ENCODE results near the gene SPTBN4.

SPTBN4 gene

DNA sequence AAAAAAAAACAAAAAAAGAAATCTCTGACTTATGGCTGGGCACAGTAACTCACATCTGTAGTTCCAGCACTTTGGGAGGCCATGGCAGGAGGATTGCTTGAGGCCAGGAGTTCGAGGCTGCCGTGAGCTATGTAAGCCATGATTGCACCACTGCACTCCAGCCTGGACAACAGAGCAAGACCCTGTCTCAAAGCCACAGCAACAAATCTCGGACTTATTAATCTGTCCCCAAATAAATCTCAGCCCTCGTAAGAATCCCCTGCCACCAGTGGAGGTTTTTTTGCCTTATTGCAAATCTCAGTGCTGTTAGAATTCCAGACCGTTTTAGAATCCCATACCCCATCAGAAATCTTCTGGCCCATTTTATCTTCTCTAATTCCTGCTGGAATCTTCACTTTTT is 114.7 kb downstream of the SPTBN4 start:
- no peak for DNase-seq (ENCODE audit: low read depth)
- no peak overlapping the region for H3K4me3 ChIP-seq (ENCODE audit: low read depth, low read length)
- TF ChIP-seq CTCF (IDR thresholded peaks at IDR 0.05; ENCODE audit: control insufficient read depth, extremely low read depth, insufficient read depth) = no peak

DNA sequence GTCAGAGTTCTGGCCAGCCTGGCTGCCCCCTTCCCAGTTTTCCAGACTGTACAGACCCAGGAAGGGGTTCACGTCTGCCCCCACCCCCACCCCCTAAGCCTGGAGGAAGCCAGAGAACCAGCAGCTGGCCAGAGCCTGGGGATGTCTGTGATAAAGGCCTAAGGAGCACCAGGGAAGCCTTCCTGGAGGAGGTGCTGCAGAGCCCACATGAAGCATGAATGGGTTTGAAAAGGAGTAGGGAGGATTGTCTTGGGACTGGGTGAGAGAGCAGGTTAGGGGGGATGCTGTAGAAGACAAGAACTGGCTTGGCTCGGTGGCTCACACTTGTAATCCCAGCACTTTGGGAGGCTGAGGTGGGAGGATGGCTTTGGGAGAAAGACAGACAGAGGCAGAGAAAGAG is 115.7 kb downstream of the SPTBN4 start:
- TF ChIP-seq CTCF (IDR thresholded peaks at IDR 0.05; ENCODE audit: control insufficient read depth, extremely low read depth, insufficient read depth) = no peak
- H3K4me3 ChIP-seq (ENCODE audit: low read depth, low read length) = no peak overlapping the region
- DNase-seq (ENCODE audit: low read depth) = no peak

- no peak for DNase-seq (ENCODE audit: low read depth)
- no peak overlapping the region for H3K4me3 ChIP-seq (ENCODE audit: low read depth, low read length)
- no peak for TF ChIP-seq CTCF (IDR thresholded peaks at IDR 0.05; ENCODE audit: control insufficient read depth, extremely low read depth, insufficient read depth)
Measured at GRCh38 chr19:40583283-40583682, 116.5 kb downstream of the SPTBN4 start.

GRCh38 chr19:40584007-40584406 is 117.2 kb downstream of the SPTBN4 start:
- no peak for TF ChIP-seq CTCF (IDR thresholded peaks at IDR 0.05; ENCODE audit: control insufficient read depth, extremely low read depth, insufficient read depth)
- DNase-seq (ENCODE audit: low read depth) = no peak

DNA sequence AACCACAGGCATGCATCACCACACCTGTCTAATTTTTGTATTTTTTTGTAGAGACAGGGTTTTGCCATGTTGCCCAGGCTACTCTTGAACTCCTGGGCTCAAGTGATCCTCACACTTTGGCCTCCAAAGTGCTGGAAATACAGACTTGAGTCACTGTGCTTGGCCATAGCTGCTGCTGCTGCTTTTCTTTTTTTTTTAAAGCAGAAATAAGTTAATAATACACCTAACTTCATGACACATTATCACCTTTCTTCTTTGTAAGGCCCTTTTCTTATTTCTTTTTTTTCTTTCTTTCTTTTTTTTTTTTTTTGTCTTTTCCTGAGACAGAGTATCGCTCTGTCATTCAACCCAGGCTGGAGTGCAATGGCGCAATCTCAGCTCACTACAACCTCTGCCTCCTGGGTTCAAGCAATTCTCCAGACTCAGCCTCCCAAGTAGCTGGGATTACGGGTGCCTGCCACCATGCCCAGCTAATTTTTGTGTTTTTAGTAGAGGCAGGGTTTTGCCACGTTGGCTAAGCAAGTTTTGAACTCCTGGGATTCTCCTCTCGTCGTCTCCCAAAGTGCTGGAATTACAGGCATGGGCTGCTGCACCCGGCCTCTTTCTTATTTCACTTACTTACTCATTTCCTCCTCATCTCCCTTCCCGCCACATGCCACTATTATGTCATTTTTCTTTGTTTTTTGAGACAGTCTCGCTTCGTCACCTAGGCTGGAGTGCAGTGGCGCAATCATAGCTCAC is 118.6 kb downstream of the SPTBN4 start:
- no peak for DNase-seq (ENCODE audit: low read depth)
- no peak overlapping the region for H3K4me3 ChIP-seq (ENCODE audit: low read depth, low read length)
- no peak for TF ChIP-seq CTCF (IDR thresholded peaks at IDR 0.05; ENCODE audit: control insufficient read depth, extremely low read depth, insufficient read depth)

More at GRCh38 chr19:40584007-40584406, 117.2 kb downstream of the SPTBN4 start:
- H3K4me3 ChIP-seq (ENCODE audit: low read depth, low read length) = no peak overlapping the region

DNA sequence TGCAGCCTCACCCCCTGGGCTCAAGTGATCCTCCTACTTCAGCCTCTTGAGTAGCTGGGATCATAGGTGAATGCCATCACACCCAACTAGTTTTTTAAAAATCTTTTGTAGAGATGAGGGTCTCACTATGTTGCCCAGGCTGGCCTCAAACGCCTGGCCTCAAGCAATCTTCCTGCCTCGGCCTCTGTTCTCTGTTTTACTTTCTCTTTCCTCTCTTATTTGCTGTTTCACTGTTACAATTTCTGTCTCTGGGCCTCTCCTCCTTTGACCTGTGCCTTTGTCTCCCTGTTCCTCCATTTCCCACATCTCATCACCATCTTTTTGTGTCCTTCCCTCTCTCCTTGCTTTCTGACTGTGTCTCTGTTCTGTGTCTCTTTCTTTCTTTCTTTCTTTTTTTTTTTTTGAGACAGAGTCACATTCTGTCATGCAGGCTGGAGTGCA is 119.2 kb downstream of the SPTBN4 start:
- H3K4me3 ChIP-seq (ENCODE audit: low read depth, low read length) = no peak overlapping the region
- no peak for DNase-seq (ENCODE audit: low read depth)
- no peak for TF ChIP-seq CTCF (IDR thresholded peaks at IDR 0.05; ENCODE audit: control insufficient read depth, extremely low read depth, insufficient read depth)

DNA sequence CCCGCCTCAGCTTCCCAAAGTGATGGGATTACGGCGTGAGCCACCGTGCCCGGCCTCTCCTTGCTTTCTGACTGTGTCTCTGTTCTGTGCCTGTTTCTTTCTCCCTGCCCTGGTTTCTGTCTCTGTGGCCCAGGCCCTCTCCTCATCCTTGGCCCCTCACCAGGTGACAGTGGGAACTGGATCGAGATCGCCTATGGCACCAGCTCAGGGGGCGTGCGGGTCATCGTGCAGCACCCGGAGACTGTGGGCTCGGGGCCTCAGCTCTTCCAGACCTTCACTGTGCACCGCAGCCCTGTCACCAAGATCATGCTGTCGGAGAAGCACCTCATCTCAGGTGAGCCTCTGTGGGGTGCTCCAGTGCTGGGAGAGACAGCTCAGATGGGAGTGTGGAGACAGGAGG is 119.8 kb downstream of the SPTBN4 start:
- TF ChIP-seq CTCF (IDR thresholded peaks at IDR 0.05; ENCODE audit: control insufficient read depth, extremely low read depth, insufficient read depth) = no peak
- DNase-seq (ENCODE audit: low read depth) = no peak
- no peak overlapping the region for H3K4me3 ChIP-seq (ENCODE audit: low read depth, low read length)
